HG02840 (cell line): ENCODE measurements around the gene IL1A.

Source experiments
- ATAC-seq: cut with Tn5 transposase; IDR thresholded peaks from one replicate; pipeline ENCODE4 v1.9.1; 2021; ENCODE audit warnings: mild to moderate bottlenecking, moderate library complexity, moderate number of reproducible peaks; ENCODE audit not compliant: unreplicated experiment, low FRiP score

IL1A gene

DNA sequence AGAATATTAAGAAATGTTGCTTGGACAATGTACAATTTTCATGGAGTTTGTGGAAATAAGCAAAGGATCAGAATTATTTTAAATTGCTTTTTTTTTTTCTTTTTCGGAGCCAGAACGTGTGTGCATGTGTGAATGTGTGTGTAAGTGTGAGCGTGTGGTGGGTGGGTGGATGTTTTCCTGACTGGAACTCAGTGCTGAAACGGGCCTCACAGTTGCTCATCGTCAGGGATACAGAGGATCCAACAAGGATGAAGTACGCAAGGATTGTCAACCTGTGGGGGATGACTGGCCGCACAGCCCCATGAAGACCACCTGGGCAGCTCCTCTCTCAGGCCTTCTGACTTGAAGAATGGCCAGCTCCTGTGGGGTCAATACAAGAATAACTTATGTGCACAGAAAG lies 34.8 kb upstream of the IL1A start:
- ATAC-seq, result no peak

DNA sequence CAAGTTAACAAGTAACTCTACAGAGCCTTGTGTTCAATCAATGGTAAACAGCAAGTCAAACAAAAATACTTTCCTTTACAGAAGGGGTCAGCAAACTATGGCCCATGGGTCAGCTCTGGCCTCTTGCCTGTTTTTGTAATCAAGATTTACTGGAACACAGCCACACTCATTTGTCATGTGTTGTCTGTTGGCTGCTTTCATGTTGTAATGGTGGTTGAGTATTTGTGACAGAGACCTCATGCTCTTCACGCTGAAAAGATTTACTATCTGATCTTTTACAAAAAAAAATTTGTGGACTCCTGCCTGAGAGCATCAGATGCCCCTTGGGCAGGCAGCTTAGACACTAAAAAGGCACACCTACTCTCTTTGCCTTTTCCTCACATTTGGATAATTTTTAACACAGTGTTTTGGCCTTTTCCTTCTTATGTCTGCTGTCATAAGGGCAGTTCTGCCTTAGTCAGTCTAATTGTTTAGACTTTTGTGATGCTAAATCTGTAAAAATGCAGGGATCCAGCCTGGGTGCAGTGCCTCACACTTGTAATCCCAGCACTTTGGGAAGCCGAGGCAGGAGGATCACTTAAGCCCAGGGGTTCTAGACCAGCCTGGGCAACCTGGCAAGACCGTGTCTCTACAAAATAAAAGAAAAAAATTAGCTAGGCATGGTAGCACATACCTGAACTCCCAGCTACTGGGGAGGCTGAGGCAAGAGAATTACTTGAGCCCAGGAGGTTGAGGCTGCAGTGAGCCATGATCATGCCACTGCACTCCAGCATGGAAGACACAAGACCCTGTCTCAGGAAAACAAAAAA lies 34.0 kb upstream of the IL1A start:
- no peak for ATAC-seq

- no peak for ATAC-seq
These were observed 32.9 kb upstream of the IL1A start for GRCh38 chr2:112817082-112817689.

GRCh38 chr2:112814278-112814677 lies 30.0 kb upstream of the IL1A start:
- ATAC-seq, result no peak

DNA sequence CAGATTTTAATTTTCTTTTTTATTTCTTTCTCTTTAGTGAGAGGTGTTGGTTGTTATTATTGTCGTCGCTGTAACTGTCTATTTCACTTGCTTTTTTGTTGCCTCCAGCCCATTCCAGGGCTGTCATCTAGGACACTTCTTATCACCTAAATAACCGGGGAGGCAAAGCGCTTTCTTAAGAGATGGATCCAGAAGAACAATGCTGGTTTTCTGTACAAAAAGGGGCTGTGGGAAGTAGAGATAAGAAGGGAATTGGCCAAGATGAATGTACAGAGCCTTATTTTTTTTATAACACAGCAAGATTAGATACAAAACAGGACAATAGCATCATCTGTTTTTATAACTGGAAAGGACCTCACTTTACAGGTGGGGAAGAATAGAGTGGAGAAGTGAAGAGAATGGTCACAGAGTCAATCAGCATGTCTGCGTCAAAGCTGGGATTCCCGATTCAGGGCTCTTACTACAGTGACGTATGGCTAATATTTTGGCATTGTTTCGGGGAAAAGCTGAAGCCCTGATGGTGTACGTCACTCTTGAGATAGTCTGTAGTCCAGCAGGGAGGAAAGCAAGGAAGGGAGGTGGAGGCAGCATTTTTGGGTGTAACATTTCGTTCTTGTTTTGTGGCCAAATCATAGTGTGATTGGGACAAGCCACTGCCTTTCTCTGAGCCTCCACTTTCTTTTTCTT lies 29.1 kb upstream of the IL1A start:
- ATAC-seq, result no peak

- ATAC-seq, result no peak
These were observed 28.3 kb upstream of the IL1A start for GRCh38 chr2:112812318-112813267.

DNA sequence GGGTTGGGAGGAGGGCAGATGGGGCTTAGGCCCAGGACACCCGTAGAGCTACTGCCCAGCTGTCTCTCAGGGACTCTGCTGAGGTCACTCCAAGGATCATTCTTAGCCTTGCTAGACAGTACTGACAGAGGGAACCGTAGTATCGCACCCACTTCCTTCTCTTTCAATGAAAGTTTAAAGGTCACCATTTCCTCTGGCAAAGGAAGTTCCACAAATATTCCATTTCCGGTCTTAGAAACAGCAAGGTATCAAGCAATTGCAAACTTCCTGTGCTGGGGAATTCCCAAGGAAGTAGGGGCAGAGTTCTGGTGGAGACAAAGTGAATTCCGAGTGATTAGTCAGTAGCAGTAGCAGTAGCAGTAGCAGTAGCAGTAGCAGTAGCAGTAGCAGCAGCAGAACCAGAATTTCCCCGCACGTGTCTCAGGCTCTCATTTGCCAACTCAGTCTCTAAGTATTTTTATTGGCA lies 27.6 kb upstream of the IL1A start:
- no peak for ATAC-seq

- no peak for ATAC-seq
These were observed 27.1 kb upstream of the IL1A start for GRCh38 chr2:112811276-112811831.

DNA sequence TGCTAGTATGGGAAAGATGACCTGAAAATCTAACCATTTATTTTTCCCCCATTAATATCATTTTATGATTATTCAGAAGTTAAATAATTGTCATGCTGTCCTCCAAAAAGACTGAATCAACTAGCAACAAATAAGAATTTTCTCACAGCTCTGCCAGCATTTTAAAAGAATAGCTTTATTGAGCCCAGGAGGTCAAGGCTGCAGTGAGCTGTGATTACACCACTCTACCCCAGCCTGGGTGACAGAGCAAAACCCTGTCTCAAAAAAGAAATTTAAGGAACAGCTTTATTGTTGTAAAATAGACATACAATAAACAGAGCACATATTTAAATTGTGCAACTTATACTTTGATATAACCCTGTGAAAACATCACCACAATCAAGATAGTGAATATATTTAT lies 24.8 kb upstream of the IL1A start:
- no peak for ATAC-seq

GRCh38 chr2:112807233-112807807 lies 23.0 kb upstream of the IL1A start:
- ATAC-seq, result no peak

DNA sequence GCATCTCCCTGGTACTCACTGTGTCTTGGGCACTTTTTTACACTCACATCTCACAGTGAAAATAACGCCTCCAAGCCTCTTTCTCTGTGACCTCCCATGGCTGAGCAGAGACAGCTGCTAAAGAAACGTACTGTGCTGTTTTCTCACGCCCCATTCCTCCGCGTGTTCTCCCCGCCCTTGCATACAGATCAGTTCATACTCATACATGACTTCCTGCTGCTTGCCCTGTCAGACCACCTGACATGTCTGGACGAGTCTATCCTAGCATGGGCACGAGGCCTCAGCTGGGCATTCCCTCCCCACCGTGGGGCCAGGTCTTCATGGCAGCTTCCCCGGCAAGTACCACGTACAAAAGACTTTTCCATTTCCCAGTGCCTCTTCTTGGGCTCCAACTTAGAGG lies 21.2 kb upstream of the IL1A start:
- ATAC-seq, result no peak

GRCh38 chr2:112803691-112804521 lies 19.6 kb upstream of the IL1A start:
- ATAC-seq, result no peak

GRCh38 chr2:112800881-112801583 lies 16.7 kb upstream of the IL1A start:
- no peak for ATAC-seq

DNA sequence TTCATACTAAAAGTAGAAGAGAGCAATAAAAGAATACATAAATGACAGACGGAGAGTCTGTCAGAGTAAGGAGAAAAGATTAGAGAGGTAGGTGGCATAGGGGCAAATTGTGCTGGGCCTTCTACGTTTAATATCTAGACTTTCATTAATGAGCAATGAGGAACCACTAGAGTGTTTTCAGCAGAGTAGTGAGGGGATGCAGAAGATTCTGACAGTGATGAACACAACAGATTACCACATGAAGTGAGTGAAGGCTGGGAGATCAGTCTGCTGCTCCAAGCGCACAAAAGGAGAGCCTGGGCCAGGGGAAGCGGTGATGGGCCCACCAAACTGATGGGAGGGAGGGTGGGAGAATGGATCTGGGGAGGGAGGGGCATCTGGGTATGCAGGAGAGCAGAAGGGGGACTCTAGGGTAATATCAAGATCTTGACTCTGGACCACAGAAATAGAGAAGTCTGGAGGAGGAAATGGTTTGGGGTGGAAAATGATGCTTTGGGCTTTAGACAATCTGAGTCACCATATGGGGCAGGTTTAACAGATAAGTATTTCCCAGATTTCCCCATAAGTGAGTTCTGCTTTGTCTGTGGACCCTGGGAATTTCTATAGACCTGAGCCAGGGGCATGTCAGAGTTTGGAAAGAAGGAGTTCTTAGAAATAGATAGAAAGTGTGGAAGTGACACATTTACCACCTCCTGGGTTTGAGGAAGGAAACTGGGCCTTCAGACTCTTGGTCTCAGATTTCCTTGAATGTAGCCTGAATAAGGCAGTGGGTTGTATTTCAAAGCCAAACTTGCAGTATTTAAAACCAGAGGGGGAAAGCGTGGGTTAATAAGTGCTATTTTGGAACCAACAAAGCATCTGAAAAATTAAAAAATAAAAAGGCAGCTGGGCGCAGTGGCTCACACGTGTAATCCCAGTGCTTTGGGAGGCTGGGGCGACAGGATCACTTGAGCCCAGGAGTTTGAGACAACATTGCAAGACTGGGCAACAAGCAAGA lies 15.0 kb upstream of the IL1A start:
- no peak for ATAC-seq

- ATAC-seq, result no peak
These were observed 12.2 kb upstream of the IL1A start for GRCh38 chr2:112796486-112796885.

- ATAC-seq, result no peak
These were observed 11.5 kb upstream of the IL1A start for GRCh38 chr2:112795774-112796173.

DNA sequence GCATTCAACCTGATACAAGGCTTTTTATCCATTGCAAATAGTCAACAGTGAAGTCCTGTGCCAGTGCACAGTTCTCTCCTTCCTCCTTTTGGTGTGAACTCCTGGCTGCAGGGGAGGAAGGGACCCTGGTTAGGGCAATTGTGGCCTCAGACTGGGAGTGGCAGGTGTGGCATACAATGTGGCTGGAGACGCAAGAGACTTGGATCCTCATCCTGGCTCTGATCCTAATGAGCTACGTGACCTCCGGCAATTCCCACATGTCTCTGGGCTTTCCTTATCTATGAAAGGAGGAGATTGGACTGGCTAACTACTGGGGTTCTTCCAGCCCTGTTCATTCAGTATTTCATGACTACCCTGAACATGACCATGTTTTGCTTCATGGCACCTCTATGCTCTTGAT lies 10.5 kb upstream of the IL1A start:
- ATAC-seq, result no peak
